Islet of Langerhans (tissue), 1 donor: ENCODE results near the gene TMEM132D.

Experiments
- FAIRE-seq: peaks from one replicate; lab custom pipeline; 2011; peaks lifted over from hg19 to GRCh38; lab: Jason Lieb, UNC

The TMEM132D gene

GRCh38 chr12:129873111-129873832, 30.6 kb downstream of the TMEM132D start:
- peak; percentile 76 for FAIRE-seq

GRCh38 chr12:129871991-129872972, 31.5 kb downstream of the TMEM132D start:
- FAIRE-seq: peak; percentile 99

- no peak for FAIRE-seq
These were observed 33.0 kb downstream of the TMEM132D start for GRCh38 chr12:129870796-129871195.

GRCh38 chr12:129870136-129870535, 33.7 kb downstream of the TMEM132D start:
- FAIRE-seq: no peak

GRCh38 chr12:129868575-129868974, 35.2 kb downstream of the TMEM132D start:
- no peak for FAIRE-seq

- FAIRE-seq: no peak
These were observed 39.9 kb downstream of the TMEM132D start for GRCh38 chr12:129863938-129864337.

- no peak for FAIRE-seq
These were observed 41.2 kb downstream of the TMEM132D start for GRCh38 chr12:129862561-129863175.

GRCh38 chr12:129861951-129862350, 41.9 kb downstream of the TMEM132D start:
- FAIRE-seq: no peak

GRCh38 chr12:129854591-129854990, 49.2 kb downstream of the TMEM132D start:
- FAIRE-seq: no peak

- no peak for FAIRE-seq
These were observed 52.5 kb downstream of the TMEM132D start for GRCh38 chr12:129851296-129851695.

GRCh38 chr12:129848876-129849275, 54.9 kb downstream of the TMEM132D start:
- no peak for FAIRE-seq

GRCh38 chr12:129847063-129847462, 56.8 kb downstream of the TMEM132D start:
- no peak for FAIRE-seq

- FAIRE-seq: no peak
These were observed 59.1 kb downstream of the TMEM132D start for GRCh38 chr12:129844662-129845220.

- FAIRE-seq: no peak
These were observed 62.6 kb downstream of the TMEM132D start for GRCh38 chr12:129841251-129841650.

GRCh38 chr12:129840145-129840884, 63.5 kb downstream of the TMEM132D start:
- no peak for FAIRE-seq

- no peak for FAIRE-seq
These were observed 64.1 kb downstream of the TMEM132D start for GRCh38 chr12:129839679-129840078.

- FAIRE-seq: no peak
These were observed 72.5 kb downstream of the TMEM132D start for GRCh38 chr12:129831294-129831693.

- no peak for FAIRE-seq
These were observed 73.0 kb downstream of the TMEM132D start for GRCh38 chr12:129830796-129831195.

GRCh38 chr12:129827866-129828384, 75.9 kb downstream of the TMEM132D start:
- no peak for FAIRE-seq

- FAIRE-seq: no peak
These were observed 76.5 kb downstream of the TMEM132D start for GRCh38 chr12:129827102-129827865.

- FAIRE-seq: no peak
These were observed 77.6 kb downstream of the TMEM132D start for GRCh38 chr12:129826273-129826672.
